MV-4-11 (cell line): ENCODE data around the gene DMD.
"Not testable (repeated sequence)": the region's sequence is repeated elsewhere in the genome, so short reads cannot be mapped to it uniquely, and the experiment has no call there.

Experiments used
- DNase-seq: peaks from one replicate; lab custom pipeline; 2025; lab: John Stamatoyannopoulos, UW

Gene DMD

GRCh38 chrX:33211356-33212260, at the start of gene DMD:
Gene DMD (minus strand): TSS chrX:33211549. CDS start chrX:33211312, 237 bp downstream.
- DNase-seq: no peak

GRCh38 chrX:33252306-33252825, 41.0 kb upstream of the DMD start:
- no peak for DNase-seq

- DNase-seq: no peak
These were observed 7.5 kb upstream of the DMD start for GRCh38 chrX:33218819-33219218.

- no peak for DNase-seq
These were observed 1.2 kb downstream of the DMD start for GRCh38 chrX:33210156-33210555.

- DNase-seq: no peak
These were observed 4.3 kb downstream of the DMD start for GRCh38 chrX:33207056-33207455.

- DNase-seq: no peak
These were observed 6.0 kb downstream of the DMD start for GRCh38 chrX:33205321-33205720.

- DNase-seq: no peak
These were observed 6.5 kb downstream of the DMD start for GRCh38 chrX:33204889-33205288.

- DNase-seq: no peak
These were observed 12.6 kb downstream of the DMD start for GRCh38 chrX:33198561-33199279.

- DNase-seq: no peak
These were observed 15.7 kb downstream of the DMD start for GRCh38 chrX:33195698-33196097.

GRCh38 chrX:33194876-33195433, 16.4 kb downstream of the DMD start:
- DNase-seq: no peak

GRCh38 chrX:33194289-33194688, 17.1 kb downstream of the DMD start:
- DNase-seq: no peak

- DNase-seq: no peak
These were observed 21.3 kb downstream of the DMD start for GRCh38 chrX:33190016-33190415.

GRCh38 chrX:33188881-33189280, 22.5 kb downstream of the DMD start:
- DNase-seq: no peak

- DNase-seq: no peak
These were observed 23.1 kb downstream of the DMD start for GRCh38 chrX:33188286-33188685.

GRCh38 chrX:33184803-33185202, 26.5 kb downstream of the DMD start:
- DNase-seq: not testable (repeated sequence)

- no peak for DNase-seq
These were observed 28.0 kb downstream of the DMD start for GRCh38 chrX:33183361-33183760.

GRCh38 chrX:33178690-33179089, 32.7 kb downstream of the DMD start:
- DNase-seq: no peak

GRCh38 chrX:33178218-33178617, 33.1 kb downstream of the DMD start:
- DNase-seq: no peak

GRCh38 chrX:33175201-33175600, 36.1 kb downstream of the DMD start:
- DNase-seq: no peak

- no peak for DNase-seq
These were observed 40.3 kb downstream of the DMD start for GRCh38 chrX:33171041-33171440.

- DNase-seq: no peak
These were observed 49.5 kb downstream of the DMD start for GRCh38 chrX:33161829-33162228.

- no peak for DNase-seq
These were observed 51.1 kb downstream of the DMD start for GRCh38 chrX:33160273-33160672.
